Heart left ventricle (tissue), 16 donors: ENCODE measurements around the gene PRG3. TPM values are rescaled to one million over a fixed set of nuclear protein-coding genes. Genes with fewer than 3 reads are reported as not detected.

Experiments used
- ATAC-seq, 4 donors: fragments of 200-7000 bp; cut with Tn5 transposase; one replicate each; pipeline ENCODE4 v1.9.1; 2020 to 2022; ENCODE audit warnings: moderate library complexity in 4 of 4, mild to moderate bottlenecking in 3 of 4, moderate number of reproducible peaks in 1 of 4
- DNase-seq, 5 donors: peaks; one replicate each; pipeline ENCODE4 v3.0.0-alpha.2; 2020
- H3K27ac ChIP-seq, 12 donors: fragments of 200-600 bp; sonication (generic) in 4 of 12; one replicate each; pipeline versions ENCODE4 v1.5.0 to v1.8.0; 2016 to 2022; ENCODE audit warnings: mild to moderate bottlenecking in 2 of 12
- H3K27me3 ChIP-seq, 9 donors: fragments of 200-600 bp; sonication (generic) in 2 of 9; one replicate each; pipeline versions ENCODE4 v1.5.1 to v1.8.0; 2016 to 2022; ENCODE audit warnings: mild to moderate bottlenecking in 3 of 9
- H3K36me3 ChIP-seq, 9 donors: fragments of 200-600 bp; sonication (generic) in 2 of 9; one replicate each; pipeline versions ENCODE4 v1.5.0 to v1.8.0; 2018 to 2022; ENCODE audit warnings: mild to moderate bottlenecking in 2 of 9
- H3K4me1 ChIP-seq, 12 donors: fragments of 200-600 bp; sonication (generic) in 4 of 12; one replicate each; pipeline versions ENCODE4 v1.5.0 to v1.8.0; 2016 to 2022; ENCODE audit warnings: mild to moderate bottlenecking in 3 of 12
- H3K4me3 ChIP-seq, 12 donors: fragments of 200-600 bp; sonication (generic) in 4 of 12; one replicate each; pipeline versions ENCODE4 v1.5.0 to v1.8.0; 2017 to 2022; ENCODE audit warnings: mild to moderate bottlenecking in 9 of 12, moderate library complexity in 4 of 12
- H3K9me3 ChIP-seq, 12 donors: fragments of 200-600 bp; sonication (generic) in 4 of 12; one replicate each; pipeline versions ENCODE4 v1.5.0 to v1.8.0; 2016 to 2022; ENCODE audit warnings: mild to moderate bottlenecking in 1 of 12
- POLR2A ChIP-seq, 2 donors: fragments of 450-650 bp; IDR thresholded peaks; one replicate each; pipeline ENCODE4 v1.6.1; 2017; ENCODE audit warnings: antibody characterized with exemption in 2 of 2, mild to moderate bottlenecking in 2 of 2, moderate library complexity in 2 of 2
- WGBS, 4 donors: extraction: QIAGEN DNeasy Blood & Tissue Kit in 2 of 4; methylation state at CpG; one replicate each; pipeline versions ENCODE4 v1.1.5 to v1.1.7; 2013 to 2018; 5-methylcytosine and 5-hydroxymethylcytosine counted together
- intact Hi-C, 10 donors: fragments of 100-400 bp; cut with DNase I; formaldehyde crosslinking; loops; one replicate each; pipeline versions ENCODE4 v1.11.1 to v1.14.2; 2022
- polyA plus RNA-seq, 2 donors: library from polyadenylated mRNA; stranded (reverse); fragments of 200-250 nt; gene quantifications; one replicate each; pipeline ENCODE4 v1.2.3, GENCODE V29; 2013
- total RNA-seq, 9 donors: library from RNA; depleted of rRNA in 2 of 9; stranded (reverse); fragments of >200 nt in 2 of 9; fragmentation: NEBNext Ultra II Directional in 3 of 9; extraction: Animal tissue kit (Norgen Biotek cat#: 25700) in 3 of 9; gene quantifications; one replicate each; pipeline versions ENCODE4 v1.1.0 to v1.2.4, GENCODE V29; 2016 to 2023
- TF ChIP-seq, protein P1 (sequence below), 12 donors: fragments of 200-600 bp; sonication (generic) in 4 of 12; IDR thresholded peaks; one replicate each; pipeline versions ENCODE4 v1.5.0 to v1.8.0; 2018 to 2022; ENCODE audit warnings: antibody characterized with exemption in 12 of 12, mild to moderate bottlenecking in 5 of 12
- donor health status: ischemic (EF 13 %, LVEDD 7.1; RV severe dilation, severe dysfunction).
- donor health status: healthy with polysubstance abuse.
- donor health status: DM: no; HTN: yes; CAD: no.
- donor health status: DM: no; HTN: no; CAD: no.
- donor health status: ischemic (EF 25% LVEDD 6.9; RV normal size, moderate dysfunction).
- donor health status: ischemic (EF 25% LVEDD 5.7; RV mildly dilated, moderate dysfunction).
- donor health status: healthy.
- donor health status: DM: yes; HTN: yes; CAD: no.
- donor health status: ischemic (EF 35%, LVEDD 5.7; RV mildly dilated, moderate dysfunction).
- donor health status: nonischemic (EF 11% LVEDD 7.7; RV severe dilation, severe dysfunction).
- donor health status: DM: yes; HTN: yes; CAD: no.
- donor health status: PGD.
- donor health status: ischemic (EF 29% LVEDD 5.4; RV normal size, mild dysfunction).
- donor health status: nonischemic (EF 23%, LVEDD 6.1; RV moderate dilation, normal function).

Gene PRG3
- total and polyA plus RNA-seq, 11 donors, result not detected

DNA sequence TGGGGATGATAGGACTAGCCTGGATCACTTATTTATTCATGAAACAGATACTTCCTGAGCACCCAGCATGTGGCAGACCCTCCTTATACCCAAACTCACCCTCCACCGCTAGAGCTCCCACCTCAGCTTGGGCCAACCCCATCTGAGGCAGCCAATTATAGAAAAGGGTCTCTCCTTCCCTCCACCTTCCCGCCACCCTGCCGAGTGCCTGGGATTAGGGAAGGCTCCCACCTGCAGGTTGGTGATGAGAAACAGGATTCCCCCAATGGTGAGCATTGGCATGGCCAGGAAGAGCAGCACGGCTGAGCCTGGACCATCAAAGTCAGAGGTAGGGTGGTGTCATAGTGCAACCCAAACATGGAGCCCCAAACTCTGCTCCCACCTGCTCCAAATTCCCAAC lies 40.1 kb upstream of the PRG3 start:
- TF ChIP-seq POLR2A (IDR thresholded peaks at IDR 0.05), result no peak
- TF ChIP-seq, protein P1, sequence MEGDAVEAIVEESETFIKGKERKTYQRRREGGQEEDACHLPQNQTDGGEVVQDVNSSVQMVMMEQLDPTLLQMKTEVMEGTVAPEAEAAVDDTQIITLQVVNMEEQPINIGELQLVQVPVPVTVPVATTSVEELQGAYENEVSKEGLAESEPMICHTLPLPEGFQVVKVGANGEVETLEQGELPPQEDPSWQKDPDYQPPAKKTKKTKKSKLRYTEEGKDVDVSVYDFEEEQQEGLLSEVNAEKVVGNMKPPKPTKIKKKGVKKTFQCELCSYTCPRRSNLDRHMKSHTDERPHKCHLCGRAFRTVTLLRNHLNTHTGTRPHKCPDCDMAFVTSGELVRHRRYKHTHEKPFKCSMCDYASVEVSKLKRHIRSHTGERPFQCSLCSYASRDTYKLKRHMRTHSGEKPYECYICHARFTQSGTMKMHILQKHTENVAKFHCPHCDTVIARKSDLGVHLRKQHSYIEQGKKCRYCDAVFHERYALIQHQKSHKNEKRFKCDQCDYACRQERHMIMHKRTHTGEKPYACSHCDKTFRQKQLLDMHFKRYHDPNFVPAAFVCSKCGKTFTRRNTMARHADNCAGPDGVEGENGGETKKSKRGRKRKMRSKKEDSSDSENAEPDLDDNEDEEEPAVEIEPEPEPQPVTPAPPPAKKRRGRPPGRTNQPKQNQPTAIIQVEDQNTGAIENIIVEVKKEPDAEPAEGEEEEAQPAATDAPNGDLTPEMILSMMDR (IDR thresholded peaks at IDR 0.05), result no peak
- peaks cover 6 to 57% (median 28%) of the 10 kb centered on the region in 12 donors for H3K4me1 ChIP-seq
- intact Hi-C loops, result no loop called here
- peak in 1 of 5 donors; percentile 10 for DNase-seq
- no peaks in the 10 kb centered on the region for H3K27me3 ChIP-seq
- 92 to 98% (median 94%) methylated on average over 4 of the region's 4 CpGs for WGBS, 4 donors
- peaks cover 2 to 83% (median 61%) of the 10 kb centered on the region in 9 donors for H3K36me3 ChIP-seq
- H3K27ac ChIP-seq, result no peak overlapping the region
- no peak for ATAC-seq
- H3K9me3 ChIP-seq, result no peaks in the 10 kb centered on the region
- H3K4me3 ChIP-seq, result no peak overlapping the region

DNA sequence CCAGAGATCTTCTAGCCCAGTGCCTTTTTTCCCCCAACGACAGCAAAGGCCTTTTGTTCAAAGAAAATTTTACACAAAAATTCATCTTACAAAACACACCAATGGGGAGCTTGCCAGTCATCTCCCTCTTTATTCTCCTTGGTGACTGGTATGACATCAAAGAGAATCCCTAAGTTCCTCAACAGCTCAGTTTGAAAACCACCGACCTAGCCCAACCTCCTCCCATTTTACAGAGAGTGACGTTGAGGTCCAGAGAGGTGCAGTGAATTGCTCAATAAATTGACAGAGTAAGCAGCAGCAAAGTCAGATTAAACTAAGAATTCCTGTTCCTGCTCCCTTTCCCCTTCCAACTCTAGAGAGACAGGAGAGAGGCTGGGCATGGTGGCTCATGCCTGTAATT lies 38.2 kb upstream of the PRG3 start:
- peaks cover 2 to 100% (median 80%) of the 10 kb centered on the region in 9 donors for H3K36me3 ChIP-seq

DNA sequence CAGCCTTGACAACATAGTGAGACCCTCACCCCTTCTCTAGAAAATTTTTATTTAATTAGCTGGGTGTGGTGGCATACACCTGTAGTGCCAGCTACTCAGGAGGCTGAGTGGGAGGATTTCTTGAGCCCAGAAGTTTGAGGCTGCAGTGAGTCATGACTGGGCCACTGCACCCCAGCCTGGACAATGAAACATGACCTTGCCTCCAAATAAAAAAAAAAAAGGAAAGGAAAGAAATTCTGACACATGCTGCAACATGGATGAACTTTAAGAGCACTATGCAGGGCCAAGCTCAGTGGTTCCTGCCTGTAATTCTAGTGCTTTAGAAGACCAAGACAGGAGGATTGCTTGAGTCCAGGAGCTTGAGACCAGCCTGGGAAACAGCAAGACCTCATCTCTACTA lies 37.2 kb upstream of the PRG3 start:
- peaks cover 2 to 100% (median 90%) of the 10 kb centered on the region in 9 donors for H3K36me3 ChIP-seq
- H3K4me3 ChIP-seq, result no peak overlapping the region
- DNase-seq (no peak), ATAC-seq (no peak)
- intact Hi-C loops, result no loop called here
- TF ChIP-seq, protein P1 (IDR thresholded peaks at IDR 0.05), result no peak
- H3K4me1 ChIP-seq, result peaks cover 0 to 27% (median 5%) of the 10 kb centered on the region in 12 donors
- no peaks in the 10 kb centered on the region for H3K27me3 ChIP-seq
- no peak overlapping the region for H3K27ac ChIP-seq
- no peaks in the 10 kb centered on the region for H3K9me3 ChIP-seq

More for the DNA sequence above, 38.2 kb upstream of the PRG3 start:
- Histone ChIP-seq H3K4me1 (peaks cover 0 to 37% (median 9%) of the 10 kb centered on the region in 12 donors), H3K4me3 (no peak overlapping the region), H3K27me3 (no peaks in the 10 kb centered on the region), H3K27ac (no peak overlapping the region), H3K9me3 (no peaks in the 10 kb centered on the region)
- ATAC-seq, result no peak
- intact Hi-C loops, result no loop called here
- 84 to 89% (median 87%) methylated on average over 3 of the region's 3 CpGs for WGBS, 4 donors
- TF ChIP-seq, protein P1 (IDR thresholded peaks at IDR 0.05), result no peak
- TF ChIP-seq POLR2A (IDR thresholded peaks at IDR 0.05), result no peak
- no peak for DNase-seq

DNA sequence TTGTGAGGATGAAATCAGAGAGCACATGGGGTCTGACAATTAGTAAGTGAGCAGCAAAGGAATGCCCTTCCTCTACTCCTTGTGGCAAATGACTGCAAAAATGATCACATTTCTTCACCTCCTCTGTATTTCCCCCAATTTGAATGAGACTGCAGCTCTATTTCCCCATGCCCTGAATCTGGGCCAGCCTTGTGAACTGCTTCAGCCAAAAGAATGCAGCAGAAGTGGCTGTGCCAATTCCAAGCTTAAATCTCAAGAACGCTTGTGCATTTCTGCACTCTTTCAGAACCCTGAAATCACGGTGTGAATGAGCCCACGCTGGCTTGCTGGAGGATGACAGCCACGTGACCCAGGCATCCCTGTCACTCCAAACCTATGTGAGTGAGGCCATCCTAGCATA lies 36.1 kb upstream of the PRG3 start:
- ATAC-seq (no peak), DNase-seq (no peak)
- Histone ChIP-seq H3K4me1 (peaks cover 0 to 22% (median 7%) of the 10 kb centered on the region in 12 donors), H3K27me3 (no peaks in the 10 kb centered on the region), H3K4me3 (no peak overlapping the region), H3K9me3 (no peaks in the 10 kb centered on the region), H3K27ac (no peak overlapping the region), H3K36me3 (peaks cover 2 to 100% (median 92%) of the 10 kb centered on the region in 9 donors)
- WGBS, 4 donors, result 73 to 83% (median 73%) methylated on average over 4 of the region's 4 CpGs
- intact Hi-C loops, result no loop called here
- TF ChIP-seq POLR2A (IDR thresholded peaks at IDR 0.05), result no peak
- TF ChIP-seq, protein P1 (IDR thresholded peaks at IDR 0.05), result no peak
